ENCODE measurements around the gene S100A14. TPM values are rescaled to one million over a fixed set of nuclear protein-coding genes. Genes with fewer than 3 reads are reported as not detected.

Gene S100A14
- polyA plus RNA-seq, 2 donors: 2,532 to 3,167 TPM

Other genes with a start within 250 kb of the S100A14 start
- gene S100A12, start 240.7 kb downstream of the S100A14 start, polyA plus RNA-seq: 100 to 1,000 TPM in 1 of 2 donors, 10 to 100 TPM in 1; 67.2 to 222 TPM
- over 10,000 TPM; 44,360 to 65,887 TPM for gene S100A8, start 225.3 kb downstream of the S100A14 start, polyA plus RNA-seq
- 1 to 10 TPM in 1 of 2 donors, under 1 TPM in 1; 0.02 to 1.3 TPM for gene S100A7A, start 199.8 kb downstream of the S100A14 start, polyA plus RNA-seq
- 100 to 1,000 TPM; 115 to 689 TPM for gene S100A7, start 155.7 kb downstream of the S100A14 start, polyA plus RNA-seq
- 1,000 to 10,000 TPM in 1 of 2 donors, 100 to 1,000 TPM in 1; 936 to 2,978 TPM for gene S100A6, start 80.3 kb downstream of the S100A14 start, polyA plus RNA-seq
- gene S100A5, start 75.4 kb downstream of the S100A14 start, polyA plus RNA-seq: under 1 TPM in 1 of 2 donors, not detected in 1; 0.11 TPM
- gene S100A4, start 70.5 kb downstream of the S100A14 start, polyA plus RNA-seq: 100 to 1,000 TPM; 145 to 249 TPM
- 10 to 100 TPM; 10.2 to 27.5 TPM for gene S100A3, start 67.1 kb downstream of the S100A14 start, polyA plus RNA-seq
- 1,000 to 10,000 TPM; 2,831 to 3,591 TPM for gene S100A2, start 50.5 kb downstream of the S100A14 start, polyA plus RNA-seq
- gene S100A16, start 3.2 kb downstream of the S100A14 start, polyA plus RNA-seq: 1,000 to 10,000 TPM; 2,016 to 2,151 TPM
- 100 to 1,000 TPM in 1 of 2 donors, 10 to 100 TPM in 1; 74.3 to 122 TPM for gene S100A13, start 11.2 kb upstream of the S100A14 start, polyA plus RNA-seq
- gene S100A1, start 12.1 kb upstream of the S100A14 start, polyA plus RNA-seq: 1 to 10 TPM in 1 of 2 donors, under 1 TPM in 1; 0.93 to 2.3 TPM
- gene CHTOP, start 17.7 kb upstream of the S100A14 start, polyA plus RNA-seq: 10 to 100 TPM; 41.6 to 45.5 TPM
- gene SNAPIN, start 42.4 kb upstream of the S100A14 start, polyA plus RNA-seq: 10 to 100 TPM; 20.0 to 35.3 TPM
- 10 to 100 TPM; 22.5 to 99.9 TPM for gene ILF2, start 54.7 kb upstream of the S100A14 start, polyA plus RNA-seq
- 1 to 10 TPM; 2.2 to 3.6 TPM for gene NPR1, start 62.4 kb upstream of the S100A14 start, polyA plus RNA-seq
- 10 to 100 TPM; 16.4 to 30.8 TPM for gene INTS3, start 111.7 kb upstream of the S100A14 start, polyA plus RNA-seq
- gene SLC27A3, start 159.1 kb upstream of the S100A14 start, polyA plus RNA-seq: 10 to 100 TPM; 18.6 to 30.9 TPM

Measured in esophagus (tissue), 2 donors.